ENCODE results near the gene PCDH1.
"Not testable (repeated sequence)": the region's sequence is repeated elsewhere in the genome, so short reads cannot be mapped to it uniquely, and the experiment has no call there.

PCDH1 gene

GRCh38 chr5:141897425-141897824 lies 19.2 kb upstream of the PCDH1 start:
- DNase-seq, result no peak

GRCh38 chr5:141890429-141890828 lies 12.2 kb upstream of the PCDH1 start:
- DNase-seq, result not testable (repeated sequence)

GRCh38 chr5:141889282-141889871 lies 11.2 kb upstream of the PCDH1 start:
- DNase-seq, result no peak

GRCh38 chr5:141883892-141884318 lies 5.7 kb upstream of the PCDH1 start:
- DNase-seq, result no peak

GRCh38 chr5:141883184-141883891 lies 5.1 kb upstream of the PCDH1 start:
- peak; percentile 23 for DNase-seq

- no peak for DNase-seq
These were observed 4.5 kb upstream of the PCDH1 start for GRCh38 chr5:141882594-141883183.

GRCh38 chr5:141881886-141882285 lies 3.7 kb upstream of the PCDH1 start:
- DNase-seq, result no peak

GRCh38 chr5:141880961-141881801 lies 3.0 kb upstream of the PCDH1 start:
- DNase-seq, result no peak

GRCh38 chr5:141879941-141880738 lies 1.9 kb upstream of the PCDH1 start:
- no peak for DNase-seq

GRCh38 chr5:141879426-141879759 lies 1.2 kb upstream of the PCDH1 start:
- DNase-seq, result no peak

- peak; percentile 86 for DNase-seq
These were observed 658 bp upstream of the PCDH1 start for GRCh38 chr5:141878711-141879425.

GRCh38 chr5:141877356-141878185 lies 639 bp downstream of the PCDH1 start:
- peak; percentile 34 for DNase-seq

- no peak for DNase-seq
These were observed 1.4 kb downstream of the PCDH1 start for GRCh38 chr5:141876628-141877355.

GRCh38 chr5:141875795-141876627 lies 2.2 kb downstream of the PCDH1 start:
- DNase-seq, result no peak

GRCh38 chr5:141875022-141875740 lies 3.0 kb downstream of the PCDH1 start:
- DNase-seq, result no peak

GRCh38 chr5:141874262-141874964 lies 3.8 kb downstream of the PCDH1 start:
- no peak for DNase-seq

GRCh38 chr5:141873933-141874261 lies 4.3 kb downstream of the PCDH1 start:
- no peak for DNase-seq

Data from activated naive CD4-positive, alpha-beta T cell treated with Interleukin-2 at 50 U/mL for 16 hours (primary cell).